Urinary bladder (tissue), 4 donors: ENCODE data around the gene NPW. TPM values are rescaled to one million over a fixed set of nuclear protein-coding genes. Genes with fewer than 3 reads are reported as not detected.

Experiments
- DNase-seq: peaks from one replicate; pipeline ENCODE4 v3.0.0-alpha.2; 2015; ENCODE audit errors: extremely low spot score
- H3K27ac ChIP-seq: one replicate; pipeline ENCODE4 v1.5.1; 2013; ENCODE audit warnings: low read depth, mild to moderate bottlenecking, moderate library complexity
- H3K36me3 ChIP-seq: one replicate; pipeline ENCODE4 v1.6.1; 2013; ENCODE audit warnings: mild to moderate bottlenecking, moderate library complexity; ENCODE audit not compliant: insufficient read depth
- H3K4me1 ChIP-seq: one replicate; pipeline ENCODE4 v1.6.1; 2013; ENCODE audit warnings: mild to moderate bottlenecking, moderate library complexity; ENCODE audit not compliant: insufficient read depth
- H3K4me3 ChIP-seq: one replicate; pipeline ENCODE4 v1.5.1; 2013; ENCODE audit warnings: low read depth, low read length
- WGBS: extraction: QIAGEN DNeasy Blood & Tissue Kit; methylation state at CpG from one replicate; pipeline ENCODE4 v1.1.7; 2013; 5-methylcytosine and 5-hydroxymethylcytosine counted together
- polyA plus RNA-seq: library from polyadenylated mRNA; stranded (reverse); fragments of 200-250 nt; gene quantifications from one replicate; pipeline ENCODE4 v1.2.3, GENCODE V29; 2013
- total RNA-seq: library from RNA; depleted of rRNA; stranded (reverse); fragments of >200 nt; gene quantifications from one replicate; pipeline ENCODE4 v1.2.3, GENCODE V29; 2014
- donor health status: healthy with polysubstance abuse.
- donor health status: healthy.

The NPW gene
- total and polyA plus RNA-seq, 2 donors = 0.08 TPM; not detected in 1

DNA sequence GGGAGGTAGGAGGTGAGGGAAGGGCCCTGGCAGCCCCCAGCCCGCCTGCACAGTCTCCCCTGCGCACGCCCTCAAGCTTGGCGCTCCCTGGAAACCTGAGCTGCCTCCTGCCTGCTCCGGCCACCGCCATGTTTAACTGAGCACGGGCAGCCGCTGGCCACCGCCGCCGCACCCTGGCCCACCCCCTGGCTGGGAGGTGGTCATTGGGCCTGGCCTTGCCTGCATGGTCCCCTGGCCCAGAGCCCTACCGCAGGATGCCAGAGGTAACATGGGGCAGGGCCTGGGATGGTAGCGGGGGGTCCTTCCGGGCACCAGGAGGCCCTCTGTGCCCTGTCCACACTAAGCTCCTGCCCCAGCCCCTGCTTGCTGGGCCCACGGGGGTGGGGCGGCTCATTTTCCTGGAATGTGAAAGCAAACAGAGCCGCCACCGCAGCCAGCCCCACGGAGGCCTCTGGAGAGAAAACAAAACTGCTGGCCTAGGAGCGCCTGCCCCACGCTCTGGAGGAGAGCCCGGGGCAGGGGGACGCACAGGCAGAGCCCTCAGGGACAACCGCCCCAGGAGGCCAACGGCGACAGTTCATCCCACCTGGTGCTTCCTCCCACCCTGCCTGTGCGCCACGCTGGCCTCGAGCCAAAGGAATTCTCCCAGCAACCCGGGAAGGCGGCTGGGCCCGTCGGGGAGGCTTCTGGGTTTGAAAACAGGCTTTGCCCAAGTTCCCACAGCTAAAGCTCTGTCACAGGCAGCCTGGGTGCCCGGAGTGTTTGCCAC lies 16.0 kb downstream of the NPW start:
- Histone ChIP-seq H3K4me3 (peak overlapping the region; percentile 16), H3K36me3 (no peaks in the 10 kb centered on the region), H3K4me1 (peaks cover 6% of the 10 kb centered on the region), H3K27ac (peak overlapping the region; percentile 94)
- no peak for DNase-seq
- 41% methylated on average over 34 of the region's 34 CpGs for WGBS

DNA sequence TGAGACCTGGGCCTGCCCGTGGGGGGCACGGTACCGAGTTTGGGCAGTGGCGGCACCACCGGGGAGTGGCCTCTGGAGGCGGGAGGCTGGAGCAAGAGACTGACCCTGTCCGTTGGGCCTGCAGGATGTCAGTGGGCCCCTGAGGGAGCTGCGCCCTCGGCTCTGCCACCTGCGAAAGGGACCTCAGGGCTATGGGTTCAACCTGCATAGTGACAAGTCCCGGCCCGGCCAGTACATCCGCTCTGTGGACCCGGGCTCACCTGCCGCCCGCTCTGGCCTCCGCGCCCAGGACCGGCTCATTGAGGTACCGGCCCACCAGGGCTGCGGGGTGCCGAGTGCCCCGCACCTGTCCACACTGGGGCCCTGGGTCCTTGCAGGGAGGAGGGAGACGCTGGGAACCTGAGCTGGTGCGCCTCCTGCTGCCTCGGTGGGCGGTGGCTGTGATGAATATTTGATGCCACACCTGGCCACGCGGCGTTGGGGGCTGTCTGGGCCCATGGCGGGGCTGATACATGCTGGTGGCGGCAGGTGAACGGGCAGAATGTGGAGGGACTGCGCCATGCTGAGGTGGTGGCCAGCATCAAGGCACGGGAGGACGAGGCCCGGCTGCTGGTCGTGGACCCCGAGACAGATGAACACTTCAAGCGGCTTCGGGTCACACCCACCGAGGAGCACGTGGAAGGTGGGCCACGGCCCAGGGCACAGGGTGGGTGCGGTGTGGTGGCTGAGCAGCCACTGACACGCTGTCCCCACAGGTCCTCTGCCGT lies 16.8 kb downstream of the NPW start:
- H3K4me3 ChIP-seq = no peak overlapping the region
- 83% methylated on average over 47 of the region's 47 CpGs for WGBS

DNA sequence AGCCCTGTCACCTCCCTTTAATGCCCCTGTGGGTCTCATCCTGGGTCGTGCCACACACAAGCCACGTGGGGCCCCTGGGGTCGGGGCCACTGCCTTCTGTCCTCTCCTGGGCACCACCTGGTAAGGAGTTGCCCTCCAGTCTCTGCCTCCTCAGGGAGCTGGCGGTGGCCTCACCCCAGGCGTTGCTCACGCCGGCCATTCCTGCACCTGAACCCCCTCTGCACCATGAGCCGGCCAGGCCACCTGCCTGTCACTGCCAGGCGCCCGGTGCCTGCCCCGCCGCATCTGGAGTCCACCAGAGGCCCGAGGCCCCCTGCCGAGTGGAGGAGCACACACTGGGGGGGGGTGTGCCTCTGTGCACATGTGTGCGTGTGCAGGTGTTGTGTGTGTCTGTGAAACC lies 17.5 kb downstream of the NPW start:
- no peak overlapping the region for H3K4me3 ChIP-seq
- 88% methylated on average over 15 of the region's 15 CpGs for WGBS
- H3K36me3 ChIP-seq = no peaks in the 10 kb centered on the region
- no peak for DNase-seq
- peak overlapping the region; percentile 74 for H3K27ac ChIP-seq
- peaks cover 6% of the 10 kb centered on the region for H3K4me1 ChIP-seq

More for the DNA sequence above, 16.8 kb downstream of the NPW start:
- H3K4me1 ChIP-seq = peaks cover 6% of the 10 kb centered on the region
- no peaks in the 10 kb centered on the region for H3K36me3 ChIP-seq
- DNase-seq = no peak
- peak overlapping the region; percentile 94 for H3K27ac ChIP-seq

DNA sequence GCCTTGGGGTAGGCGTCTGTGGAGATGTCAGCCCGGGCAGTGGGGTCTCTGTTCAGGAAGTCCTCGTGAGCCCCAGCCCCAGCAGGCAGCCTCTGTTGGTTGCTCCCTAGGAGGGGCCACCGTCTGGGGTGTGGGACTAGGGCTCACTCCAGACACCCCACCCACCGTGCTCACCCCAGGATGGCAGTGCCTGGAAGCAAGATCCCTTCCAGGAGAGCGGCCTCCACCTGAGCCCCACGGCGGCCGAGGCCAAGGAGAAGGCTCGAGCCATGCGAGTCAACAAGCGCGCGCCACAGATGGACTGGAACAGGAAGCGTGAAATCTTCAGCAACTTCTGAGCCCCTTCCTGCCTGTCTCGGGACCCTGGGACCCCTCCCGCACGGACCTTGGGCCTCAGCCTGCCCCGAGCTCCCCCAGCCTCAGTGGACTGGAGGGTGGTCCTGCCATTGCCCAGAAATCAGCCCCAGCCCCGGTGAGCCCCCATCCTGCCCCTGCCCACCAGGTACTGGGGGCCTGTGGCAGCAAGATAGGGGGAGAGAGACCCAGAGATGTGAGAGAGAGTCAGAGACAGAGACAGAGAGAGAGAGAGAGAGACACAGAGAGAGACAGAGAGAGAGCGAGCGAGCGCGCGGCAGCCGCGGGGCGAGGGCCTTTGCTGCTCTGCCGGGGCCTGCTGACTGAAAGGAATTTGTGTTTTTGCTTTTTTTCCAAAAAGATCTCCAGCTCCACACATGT lies 18.2 kb downstream of the NPW start:
- WGBS = 63% methylated on average over 29 of the region's 29 CpGs
- H3K27ac ChIP-seq = peak overlapping the region; percentile 95
- H3K4me3 ChIP-seq = no peak overlapping the region
- H3K36me3 ChIP-seq = no peaks in the 10 kb centered on the region
- no peak for DNase-seq
- H3K4me1 ChIP-seq = peaks cover 4% of the 10 kb centered on the region

DNA sequence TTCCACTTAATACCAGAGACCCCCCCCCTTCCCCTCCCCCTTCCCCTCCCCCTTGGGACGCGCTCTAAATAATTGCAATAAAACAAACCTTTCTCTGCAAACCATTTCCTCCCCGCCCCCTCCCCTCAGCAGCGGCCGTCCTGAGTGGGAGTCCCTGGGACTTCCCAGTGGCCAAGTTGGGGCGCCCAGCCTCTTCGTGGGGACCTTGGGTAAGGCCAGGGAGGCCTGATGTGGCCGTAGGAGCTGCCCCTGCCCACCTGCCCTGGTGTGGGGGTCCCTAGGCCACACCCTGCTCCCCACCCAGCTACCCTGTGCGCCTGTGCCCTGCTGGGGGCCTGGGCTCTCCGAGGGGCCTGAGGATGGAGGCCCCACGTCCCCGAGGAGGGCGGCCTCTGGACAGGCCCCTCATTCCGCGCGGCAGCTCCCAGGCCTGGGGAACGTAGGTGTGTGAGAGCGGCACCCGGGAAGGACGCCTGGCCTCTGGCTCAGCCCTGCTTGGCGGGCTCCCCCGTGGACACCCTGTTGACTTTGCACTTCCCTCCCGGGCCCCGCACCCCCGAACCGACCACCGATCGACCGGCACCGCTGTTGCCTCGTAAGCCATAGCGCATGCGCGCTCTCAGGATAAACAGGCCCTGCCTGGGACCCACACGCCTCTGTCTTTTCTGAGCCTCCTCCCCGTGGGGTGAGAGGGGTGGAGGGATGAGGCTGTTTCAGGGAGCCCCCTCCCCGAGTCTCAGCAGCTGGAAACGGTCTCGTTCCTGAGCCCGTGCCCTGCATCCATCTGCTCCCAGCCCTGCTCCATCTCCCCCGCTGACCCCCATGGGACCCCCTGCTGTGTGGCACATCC lies 19.0 kb downstream of the NPW start:
- WGBS = 45% methylated on average over 41 of the region's 41 CpGs
- Histone ChIP-seq H3K4me1 (peaks cover 4% of the 10 kb centered on the region), H3K27ac (peak overlapping the region; percentile 95), H3K4me3 (no peak overlapping the region), H3K36me3 (no peaks in the 10 kb centered on the region)
- DNase-seq = peak; percentile 56

DNA sequence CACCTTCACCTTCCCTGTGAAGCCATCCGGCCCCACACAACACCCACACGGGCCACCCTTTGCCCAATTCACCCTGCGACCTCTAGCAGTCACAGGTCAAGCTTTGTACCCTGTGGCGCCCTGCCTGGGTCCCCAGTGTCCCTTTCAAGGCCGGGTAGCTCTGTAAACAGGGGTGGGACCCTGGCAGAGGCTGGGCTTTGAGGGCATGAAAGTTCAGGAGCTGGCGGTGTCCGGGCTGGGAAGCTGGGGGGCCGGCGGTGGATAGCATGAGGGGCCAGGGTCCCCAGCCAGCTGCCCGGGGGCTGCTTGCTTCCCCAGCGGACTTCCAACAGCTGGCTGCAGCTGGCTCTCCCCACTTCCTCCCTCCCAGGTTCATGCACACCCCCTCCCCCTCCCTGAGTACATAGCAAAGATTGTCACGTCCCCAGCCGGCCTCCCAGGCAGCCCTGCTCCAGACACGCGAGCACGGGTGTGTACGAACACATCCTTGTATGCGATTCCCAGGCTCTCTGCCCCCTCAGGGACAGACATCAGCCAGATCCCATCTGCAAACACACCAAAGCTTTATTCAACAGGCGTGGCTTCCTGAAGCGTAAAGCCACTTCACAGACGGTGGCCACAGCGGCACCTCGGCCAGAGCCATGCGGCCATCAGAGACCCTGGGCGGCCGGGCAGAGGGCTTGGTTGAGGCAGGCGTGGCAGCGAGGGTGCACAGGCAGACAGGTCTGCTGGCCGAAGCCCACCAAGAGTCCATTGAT lies 19.9 kb downstream of the NPW start:
- H3K4me3 ChIP-seq = no peak overlapping the region
- peaks cover 4% of the 10 kb centered on the region for H3K4me1 ChIP-seq

DNA sequence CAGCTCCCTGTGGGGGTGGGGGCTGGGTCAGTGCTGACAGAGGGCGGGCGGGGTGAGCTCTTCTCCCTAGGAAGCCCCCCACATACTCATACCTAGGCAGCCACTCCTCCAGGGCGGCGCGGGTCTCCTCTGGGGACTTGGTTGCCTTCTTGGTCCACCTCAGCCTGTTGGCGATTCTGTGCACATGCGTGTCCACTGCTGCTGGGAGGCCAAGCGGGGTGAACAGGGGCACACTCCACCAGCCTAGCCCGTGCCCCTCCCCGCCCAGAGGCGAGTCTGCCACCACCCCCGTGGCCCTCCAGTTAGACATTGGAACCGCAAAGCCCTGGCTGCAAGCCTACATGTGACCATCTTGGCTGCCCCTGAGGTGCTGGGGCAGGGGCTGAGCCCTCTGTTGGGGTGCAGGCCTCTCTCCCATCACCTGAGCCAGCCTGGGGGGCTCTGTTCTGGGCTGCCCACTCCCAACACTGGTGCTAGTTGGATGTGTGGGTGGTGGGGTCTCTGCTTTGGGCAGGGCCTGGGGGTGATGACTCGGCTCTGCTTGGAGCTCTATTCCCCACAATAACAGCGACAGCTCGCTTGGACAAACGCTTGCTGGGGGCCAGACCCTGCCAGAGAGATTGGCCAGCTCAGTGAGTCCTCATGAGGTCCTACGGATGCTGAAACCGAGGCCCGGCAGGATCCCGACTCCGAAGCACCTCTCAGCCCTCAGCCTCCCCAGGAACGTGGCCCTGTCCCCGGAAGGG lies 20.6 kb downstream of the NPW start:
- Histone ChIP-seq H3K27ac (peak overlapping the region; percentile 82), H3K36me3 (no peaks in the 10 kb centered on the region), H3K4me3 (no peak overlapping the region), H3K4me1 (peaks cover 2% of the 10 kb centered on the region)
- WGBS = 71% methylated on average over 24 of the region's 24 CpGs
- DNase-seq = no peak

More for the DNA sequence above, 19.9 kb downstream of the NPW start:
- Histone ChIP-seq H3K27ac (peak overlapping the region; percentile 95), H3K36me3 (no peaks in the 10 kb centered on the region)
- peak; percentile 83 for DNase-seq
- whole genome bisulfite sequencing = 35% methylated on average over 29 of the region's 29 CpGs

DNA sequence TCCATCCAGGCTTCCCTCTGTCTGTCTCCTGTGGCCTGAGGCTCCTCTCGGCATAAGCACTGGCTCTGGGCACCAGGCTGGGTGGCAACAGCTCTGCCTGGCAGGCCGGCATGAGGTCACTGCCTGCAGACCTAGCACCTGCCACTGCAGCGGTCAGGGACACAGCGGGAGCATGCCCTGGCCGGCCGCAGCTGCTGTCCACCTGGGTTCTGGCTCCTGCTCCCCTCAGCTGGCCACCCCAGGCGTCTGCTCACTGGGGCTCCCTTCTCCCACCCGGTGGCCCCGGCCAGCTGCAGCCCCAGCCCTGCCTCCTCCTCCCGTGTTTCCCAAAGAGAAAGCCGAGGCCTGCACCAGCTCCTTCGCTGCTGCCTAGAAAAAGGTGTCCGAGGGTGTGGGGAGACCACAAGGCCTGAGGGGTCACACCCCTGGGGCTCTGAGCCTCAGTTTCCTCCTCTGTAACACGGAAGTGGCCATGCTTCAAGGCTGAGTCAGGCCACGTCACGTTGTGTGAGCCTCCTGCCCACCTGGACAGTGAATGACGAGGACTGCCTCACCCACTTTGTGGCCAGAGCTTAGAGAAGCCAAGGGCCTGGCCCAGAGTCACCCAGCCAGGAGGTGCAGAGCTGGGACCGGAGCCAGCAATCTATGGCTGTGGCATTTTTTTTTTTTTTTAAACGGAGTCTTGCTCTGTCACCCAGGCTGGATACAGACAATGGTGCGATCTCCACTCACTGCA lies 21.4 kb downstream of the NPW start:
- 73% methylated on average over 20 of the region's 20 CpGs for WGBS
- Histone ChIP-seq H3K4me3 (no peak overlapping the region), H3K4me1 (peaks cover 2% of the 10 kb centered on the region), H3K27ac (peak overlapping the region; percentile 82), H3K36me3 (no peaks in the 10 kb centered on the region)
- DNase-seq = no peak

DNA sequence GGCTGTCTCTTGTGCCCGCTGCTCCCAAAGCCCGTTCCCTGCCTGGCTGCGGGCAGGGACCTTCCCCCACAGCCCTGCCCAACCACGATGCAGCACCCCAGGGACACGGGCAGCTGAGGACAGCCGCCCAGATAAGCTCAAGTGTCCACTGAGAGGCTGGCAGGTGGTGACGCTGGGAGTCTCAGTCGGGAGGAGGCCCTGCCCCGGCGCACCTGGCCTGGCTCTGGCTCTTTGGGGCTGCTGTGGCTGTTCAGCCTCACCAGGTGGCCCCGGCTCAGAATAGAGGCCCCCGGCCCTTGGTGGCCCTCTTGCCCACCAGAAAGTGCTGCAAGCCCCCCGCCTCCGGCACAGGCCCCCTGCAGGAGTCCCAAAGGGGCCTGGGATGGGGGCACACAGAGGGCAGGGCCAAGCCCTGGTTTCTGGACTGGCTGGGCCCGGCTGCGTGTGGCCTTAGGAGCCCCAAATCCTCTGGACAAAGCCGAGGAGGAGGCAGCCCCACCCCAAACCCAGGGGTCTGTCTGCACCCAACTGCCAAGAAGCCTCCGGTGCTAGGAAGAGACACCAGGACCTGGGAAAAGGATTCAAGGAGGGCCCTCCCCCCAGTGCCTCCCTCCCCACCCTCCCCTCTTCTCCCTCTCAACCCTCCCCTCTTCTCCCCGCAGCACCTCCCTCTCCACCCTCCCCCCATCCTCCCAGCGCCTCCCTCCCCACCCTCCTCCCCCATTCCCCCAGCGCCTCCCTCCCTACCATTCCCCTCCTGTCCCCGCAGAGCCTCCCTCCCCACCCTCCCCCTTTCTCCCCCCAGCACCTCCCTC lies 22.8 kb downstream of the NPW start:
- Histone ChIP-seq H3K36me3 (no peaks in the 10 kb centered on the region), H3K27ac (peak overlapping the region; percentile 74), H3K4me3 (no peak overlapping the region), H3K4me1 (peaks cover 2% of the 10 kb centered on the region)
- DNase-seq = no peak
- WGBS = 68% methylated on average over 22 of the region's 22 CpGs

DNA sequence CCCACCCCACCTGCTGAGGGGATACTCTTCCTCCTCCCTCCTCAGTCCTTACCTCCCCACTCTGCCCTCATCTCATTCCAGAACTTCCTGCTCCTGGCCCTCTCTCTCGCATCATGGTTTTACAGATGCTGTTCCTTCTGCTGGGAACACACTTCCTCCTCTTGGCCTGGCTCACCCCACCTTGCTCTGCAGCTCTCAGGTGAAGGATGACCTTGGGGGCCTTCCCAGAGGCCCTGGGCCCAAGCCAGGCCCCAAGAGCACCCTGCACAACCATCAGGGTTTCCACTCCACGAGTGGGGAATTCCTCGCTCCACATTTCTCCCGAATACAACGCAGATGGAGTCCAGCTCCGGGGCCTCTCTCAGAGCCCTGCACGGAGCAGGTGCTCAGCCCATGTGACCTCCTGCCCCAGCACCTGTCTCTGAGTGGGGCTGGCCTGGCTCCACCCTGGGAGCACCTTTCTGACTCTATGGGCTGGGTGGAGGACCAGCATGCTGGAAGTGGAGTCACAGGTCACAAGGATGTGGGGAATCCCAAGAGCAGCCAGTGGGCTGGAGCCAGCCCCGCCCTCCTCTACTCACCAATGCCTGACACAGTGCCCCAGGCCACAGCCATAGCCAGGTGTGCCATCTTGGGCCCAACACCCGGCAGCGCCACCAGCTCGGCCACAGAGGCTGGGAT lies 23.5 kb downstream of the NPW start:
- Histone ChIP-seq H3K4me3 (no peak overlapping the region), H3K36me3 (no peaks in the 10 kb centered on the region), H3K27ac (no peak overlapping the region), H3K4me1 (peaks cover 2% of the 10 kb centered on the region)
- 83% methylated on average over 11 of the region's 11 CpGs for WGBS
- DNase-seq = no peak
